Thyroid gland (tissue), 4 donors: Measurements from ENCODE around the gene ABI3BP. TPM values are rescaled to one million over a fixed set of nuclear protein-coding genes. Genes with fewer than 3 reads are reported as not detected.

Source experiments
- DNase-seq, 2 donors: peaks; one replicate each; pipeline ENCODE4 v3.0.0-alpha.2; 2019
- H3K27ac ChIP-seq, 3 donors: fragments of 200-600 bp; sonication (generic); 1 replicate in 2 of 3; 2 replicates in 1 of 3; pipeline ENCODE4 v1.5.1; 2016 to 2019; ENCODE audit warnings: mild to moderate bottlenecking in 1 of 3, moderate library complexity in 1 of 3
- H3K27me3 ChIP-seq: fragments of 200-600 bp; sonication (generic); one replicate; pipeline ENCODE4 v1.5.1; 2019
- H3K36me3 ChIP-seq, 2 donors: fragments of 200-600 bp; sonication (generic); one replicate each; pipeline ENCODE4 v1.5.1; 2016 to 2019
- H3K4me1 ChIP-seq, 2 donors: fragments of 200-600 bp; sonication (generic); one replicate each; pipeline ENCODE4 v1.5.1; 2017 to 2019
- H3K4me3 ChIP-seq, 3 donors: fragments of 200-600 bp; sonication (generic); replicated peaks in 1 of 3; 1 replicate in 2 of 3; 2 replicates in 1 of 3; pipeline ENCODE4 v1.5.1; 2016; ENCODE audit warnings: mild to moderate bottlenecking in 1 of 3
- H3K9me3 ChIP-seq: fragments of 200-600 bp; sonication (generic); one replicate; pipeline ENCODE4 v1.5.1; 2017
- CTCF ChIP-seq, 6 experiments: fragments of 200-600 bp in 3 of 6; fragments of 450-650 bp in 3 of 6; sonication (generic) in 3 of 6; IDR thresholded peaks; one replicate each; pipeline ENCODE4 v1.5.1; 2016 to 2019; ENCODE audit warnings: antibody characterized with exemption in 6 of 6, mild to moderate bottlenecking in 2 of 6, inconsistent platforms in 1 of 6, moderate library complexity in 1 of 6
- POLR2A ChIP-seq, 2 donors: fragments of 450-650 bp; IDR thresholded peaks; one replicate each; pipeline ENCODE4 v1.6.1; 2017; ENCODE audit warnings: antibody characterized with exemption in 2 of 2, mild to moderate bottlenecking in 2 of 2, moderate library complexity in 1 of 2
- WGBS, 2 donors: methylation state at CpG; one replicate each; pipeline ENCODE4 v1.1.5; 2017; 5-methylcytosine and 5-hydroxymethylcytosine counted together
- intact Hi-C: fragments of 100-400 bp; cut with DNase I; formaldehyde crosslinking; loops from one replicate; pipeline ENCODE4 v1.15.1; 2023
- total RNA-seq, 4 donors: library from RNA; depleted of rRNA; stranded (reverse); fragments of >200 nt; gene quantifications; one replicate each; pipeline ENCODE4 v1.2.3, GENCODE V29; 2016

The ABI3BP gene
- total RNA-seq, 4 donors from 2014 or later: 68.7 to 133 (median 96.8) TPM

DNA sequence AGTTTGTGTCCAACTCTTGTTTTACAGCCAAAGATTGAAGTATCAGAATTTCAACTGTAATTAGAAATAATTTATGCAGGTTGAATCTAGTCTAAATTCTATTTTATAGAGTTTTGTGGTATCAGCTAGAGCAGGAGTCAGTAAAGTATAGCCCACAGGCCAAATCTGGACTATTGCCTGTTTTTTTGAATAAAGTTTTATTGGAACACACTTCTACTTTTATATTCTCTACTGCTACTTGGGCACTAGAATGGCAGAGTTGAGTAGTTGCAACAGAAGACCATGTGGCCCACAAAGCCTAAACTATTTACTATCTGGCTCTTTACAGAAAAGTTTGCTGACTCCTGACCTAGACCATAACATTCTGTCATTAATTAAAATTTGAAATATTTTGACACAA, 247.6 kb downstream of the ABI3BP start:
- intact Hi-C loops: no loop called here
- Histone ChIP-seq H3K27me3 (no peaks in the 10 kb centered on the region), H3K4me3 (no peak overlapping the region), H3K4me1 (no peaks in the 10 kb centered on the region), H3K27ac (no peak overlapping the region), H3K36me3 (peaks cover 10 to 24% of the 10 kb centered on the region in 2 donors), H3K9me3 (no peaks in the 10 kb centered on the region)
- no peak for DNase-seq
- TF ChIP-seq CTCF (IDR thresholded peaks at IDR 0.05): no peak
- no peak for TF ChIP-seq POLR2A (IDR thresholded peaks at IDR 0.05)

- Histone ChIP-seq H3K27ac (no peak overlapping the region), H3K27me3 (no peaks in the 10 kb centered on the region), H3K4me1 (no peaks in the 10 kb centered on the region), H3K4me3 (no peak overlapping the region), H3K9me3 (no peaks in the 10 kb centered on the region), H3K36me3 (peaks cover 10 to 19% of the 10 kb centered on the region in 2 donors)
- no peak for TF ChIP-seq CTCF (IDR thresholded peaks at IDR 0.05)
- no peak for TF ChIP-seq POLR2A (IDR thresholded peaks at IDR 0.05)
- DNase-seq: no peak
- intact Hi-C loops: no loop called here
- 94 to 100% methylated on average over 2 of the region's 2 CpGs for WGBS, 2 donors
Measured at GRCh38 chr3:100744671-100745070, 248.6 kb downstream of the ABI3BP start.

- no peak for TF ChIP-seq CTCF (IDR thresholded peaks at IDR 0.05)
- no peak for TF ChIP-seq POLR2A (IDR thresholded peaks at IDR 0.05)
- Histone ChIP-seq H3K4me1 (no peaks in the 10 kb centered on the region), H3K27me3 (no peaks in the 10 kb centered on the region), H3K4me3 (no peak overlapping the region), H3K27ac (no peak overlapping the region), H3K36me3 (peaks cover 9 to 15% of the 10 kb centered on the region in 2 donors), H3K9me3 (no peaks in the 10 kb centered on the region)
- intact Hi-C loops: no loop called here
- 88 to 89% methylated on average over 3 of the region's 3 CpGs for WGBS, 2 donors
- DNase-seq: no peak
Measured at GRCh38 chr3:100743535-100743934, 249.7 kb downstream of the ABI3BP start.

GRCh38 chr3:100740207-100740606, 253.0 kb downstream of the ABI3BP start:
- no peak overlapping the region for H3K4me3 ChIP-seq

DNA sequence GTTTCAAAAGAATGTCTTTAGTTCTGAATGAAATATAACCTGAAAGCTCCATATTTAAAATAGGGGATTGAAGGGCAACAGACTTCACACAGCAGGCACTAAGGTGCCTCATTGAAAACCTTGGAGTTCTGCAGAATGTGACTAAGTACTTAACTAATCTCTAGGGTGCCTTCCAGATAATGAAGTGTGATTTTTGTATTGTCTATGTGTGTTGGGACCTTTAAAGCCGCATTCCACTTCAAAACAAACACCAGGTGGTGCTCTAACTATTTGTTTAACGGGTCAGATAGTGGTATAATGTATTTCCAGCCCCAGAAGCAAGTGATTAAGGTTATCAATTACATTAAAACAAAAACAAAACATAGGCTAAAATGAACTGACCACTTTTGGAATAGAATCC, 255.9 kb downstream of the ABI3BP start:
- TF ChIP-seq CTCF (IDR thresholded peaks at IDR 0.05): peak in 4 of 6 experiments; percentile 37 to 61 (median 54)
- TF ChIP-seq POLR2A (IDR thresholded peaks at IDR 0.05): no peak
- DNase-seq: no peak
- Histone ChIP-seq H3K9me3 (no peaks in the 10 kb centered on the region), H3K36me3 (peaks cover 0 to 14% of the 10 kb centered on the region in 2 donors), H3K27ac (peak overlapping the region in 2 of 3 donors; percentile 31 to 64), H3K27me3 (no peaks in the 10 kb centered on the region), H3K4me1 (peaks cover 18 to 32% of the 10 kb centered on the region in 2 donors), H3K4me3 (no peak overlapping the region)
- WGBS, 2 donors: 23 to 25% methylated on average over 2 of the region's 2 CpGs
- intact Hi-C loops: loop anchor here (5.0 kb wide), 1 partner anchor 460 kb away; no protein-coding TSS in a partner anchor

More at GRCh38 chr3:100740207-100740606, 253.0 kb downstream of the ABI3BP start:
- Histone ChIP-seq H3K27ac (no peak overlapping the region), H3K4me1 (peaks cover 18 to 20% of the 10 kb centered on the region in 2 donors), H3K9me3 (no peaks in the 10 kb centered on the region), H3K27me3 (no peaks in the 10 kb centered on the region), H3K36me3 (peaks cover 0 to 10% of the 10 kb centered on the region in 2 donors)
- TF ChIP-seq CTCF (IDR thresholded peaks at IDR 0.05) (no peak), POLR2A (IDR thresholded peaks at IDR 0.05) (no peak)
- no peak for DNase-seq
- intact Hi-C loops: no loop called here
- WGBS, 2 donors: 97 to 98% methylated on average over 1 of the region's 1 CpG
